Measurements from ENCODE around the gene MACF1.

DNA sequence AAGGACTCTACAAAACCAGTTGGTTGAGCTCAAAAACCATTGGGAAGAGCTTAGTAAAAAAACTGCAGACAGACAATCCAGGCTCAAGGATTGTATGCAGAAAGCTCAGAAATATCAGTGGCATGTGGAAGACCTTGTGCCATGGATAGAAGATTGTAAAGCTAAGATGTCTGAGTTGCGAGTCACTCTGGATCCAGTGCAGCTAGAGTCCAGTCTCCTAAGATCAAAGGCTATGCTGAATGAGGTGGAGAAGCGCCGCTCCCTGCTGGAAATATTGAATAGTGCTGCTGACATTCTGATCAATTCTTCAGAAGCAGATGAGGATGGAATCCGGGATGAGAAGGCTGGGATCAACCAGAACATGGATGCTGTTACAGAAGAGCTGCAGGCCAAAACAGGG, 183.0 kb downstream of the MACF1 start:
- TF ChIP-seq ZNF740 (CRISPR knock-in tag; IDR thresholded peaks at IDR 0.05) (no peak), ZNF510 (CRISPR knock-in tag; IDR thresholded peaks at IDR 0.05; ENCODE audit: low read depth) (no peak), SRF (IDR thresholded peaks at IDR 0.05; ENCODE audit: low read depth, low read length) (no peak), DNMT3B (CRISPR knock-in tag; conservative IDR thresholded peaks at IDR 0.05) (no peak), HMG20B (CRISPR knock-in tag; conservative IDR thresholded peaks at IDR 0.05) (no peak), POGZ (CRISPR knock-in tag; IDR thresholded peaks at IDR 0.05) (no peak), CEBPB (IDR thresholded peaks at IDR 0.05; ENCODE audit: borderline replicate concordance, low read depth, low read length) (no peak)
- TF ChIP-seq, protein P1, sequence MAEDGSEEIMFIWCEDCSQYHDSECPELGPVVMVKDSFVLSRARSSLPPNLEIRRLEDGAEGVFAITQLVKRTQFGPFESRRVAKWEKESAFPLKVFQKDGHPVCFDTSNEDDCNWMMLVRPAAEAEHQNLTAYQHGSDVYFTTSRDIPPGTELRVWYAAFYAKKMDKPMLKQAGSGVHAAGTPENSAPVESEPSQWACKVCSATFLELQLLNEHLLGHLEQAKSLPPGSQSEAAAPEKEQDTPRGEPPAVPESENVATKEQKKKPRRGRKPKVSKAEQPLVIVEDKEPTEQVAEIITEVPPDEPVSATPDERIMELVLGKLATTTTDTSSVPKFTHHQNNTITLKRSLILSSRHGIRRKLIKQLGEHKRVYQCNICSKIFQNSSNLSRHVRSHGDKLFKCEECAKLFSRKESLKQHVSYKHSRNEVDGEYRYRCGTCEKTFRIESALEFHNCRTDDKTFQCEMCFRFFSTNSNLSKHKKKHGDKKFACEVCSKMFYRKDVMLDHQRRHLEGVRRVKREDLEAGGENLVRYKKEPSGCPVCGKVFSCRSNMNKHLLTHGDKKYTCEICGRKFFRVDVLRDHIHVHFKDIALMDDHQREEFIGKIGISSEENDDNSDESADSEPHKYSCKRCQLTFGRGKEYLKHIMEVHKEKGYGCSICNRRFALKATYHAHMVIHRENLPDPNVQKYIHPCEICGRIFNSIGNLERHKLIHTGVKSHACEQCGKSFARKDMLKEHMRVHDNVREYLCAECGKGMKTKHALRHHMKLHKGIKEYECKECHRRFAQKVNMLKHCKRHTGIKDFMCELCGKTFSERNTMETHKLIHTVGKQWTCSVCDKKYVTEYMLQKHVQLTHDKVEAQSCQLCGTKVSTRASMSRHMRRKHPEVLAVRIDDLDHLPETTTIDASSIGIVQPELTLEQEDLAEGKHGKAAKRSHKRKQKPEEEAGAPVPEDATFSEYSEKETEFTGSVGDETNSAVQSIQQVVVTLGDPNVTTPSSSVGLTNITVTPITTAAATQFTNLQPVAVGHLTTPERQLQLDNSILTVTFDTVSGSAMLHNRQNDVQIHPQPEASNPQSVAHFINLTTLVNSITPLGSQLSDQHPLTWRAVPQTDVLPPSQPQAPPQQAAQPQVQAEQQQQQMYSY (CRISPR knock-in tag; IDR thresholded peaks at IDR 0.05): no peak

Measured in HepG2 (cell line).